PC-9 (cell line): ENCODE results near the gene STPG3. TPM values are rescaled to one million over a fixed set of nuclear protein-coding genes. Genes with fewer than 3 reads are reported as not detected.

ENCODE experiments used
- BruUV-seq: library from RNA; stranded (reverse); fragments of 400-500 nt; replicated peaks from 2 replicates; lab custom pipeline; 2021; lab: Mats Ljungman, UMichigan
- CTCF ChIA-PET: fragments of 300-600 bp; sonication (Branson Sonifier 250); formaldehyde crosslinking; loops from one replicate; lab custom pipeline; 2022; ENCODE audit warnings: antibody characterized with exemption; lab: Charles Lee
- POLR2A ChIA-PET: fragments of 300-600 bp; sonication (Branson Sonifier 250); formaldehyde crosslinking; loops from one replicate; lab custom pipeline; 2022; ENCODE audit warnings: antibody characterized with exemption; ENCODE audit not compliant: unreplicated experiment; lab: Charles Lee
- DNase-seq, 2 experiments: peaks; one replicate each; pipeline versions ENCODE4 v3.0.0 to v3.0.0-alpha.2; 2015 to 2022; ENCODE audit warnings: mixed read lengths in 1 of 2
- H2AFZ ChIP-seq: fragments of 200-600 bp; sonication (generic); 2 replicates; pipeline ENCODE4 v1.8.1; 2017; ENCODE audit warnings: antibody characterized with exemption
- H3F3A ChIP-seq: fragments of 200-600 bp; sonication (generic); 2 replicates; pipeline ENCODE4 v1.8.1; 2017; ENCODE audit warnings: antibody characterized with exemption, mild to moderate bottlenecking, low read depth; ENCODE audit not compliant: insufficient read depth
- H3K27ac ChIP-seq: fragments of 200-600 bp; sonication (generic); 2 replicates; pipeline ENCODE4 v1.6.1; 2016; ENCODE audit warnings: mixed run types
- H3K27me3 ChIP-seq: fragments of 200-600 bp; sonication (generic); 2 replicates; pipeline ENCODE4 v1.6.1; 2016; ENCODE audit warnings: low read depth, mixed run types; ENCODE audit not compliant: insufficient read depth
- H3K36me3 ChIP-seq: fragments of 200-600 bp; sonication (generic); 2 replicates; pipeline ENCODE4 v1.6.1; 2016; ENCODE audit warnings: low read depth, mixed run types
- H3K4me1 ChIP-seq: fragments of 200-600 bp; sonication (generic); replicated peaks from 2 replicates; pipeline ENCODE4 v1.6.1; 2016; ENCODE audit warnings: mixed run types; ENCODE audit not compliant: insufficient read depth
- H3K4me2 ChIP-seq: fragments of 200-600 bp; sonication (generic); 2 replicates; pipeline ENCODE4 v1.6.1; 2017; ENCODE audit warnings: mixed run types
- H3K4me3 ChIP-seq: fragments of 200-600 bp; sonication (generic); 2 replicates; pipeline ENCODE4 v1.6.1; 2016; ENCODE audit warnings: mixed run types
- H3K79me2 ChIP-seq: fragments of 200-600 bp; sonication (generic); 2 replicates; pipeline ENCODE4 v1.6.1; 2017; ENCODE audit warnings: low read depth, mixed run types
- H3K9me2 ChIP-seq: fragments of 200-600 bp; sonication (generic); 2 replicates; pipeline ENCODE4 v1.8.1; 2017; ENCODE audit warnings: mild to moderate bottlenecking; ENCODE audit not compliant: insufficient read depth
- H3K9me3 ChIP-seq: fragments of 200-600 bp; sonication (generic); 2 replicates; pipeline ENCODE4 v1.8.1; 2016; ENCODE audit warnings: low read depth; ENCODE audit not compliant: insufficient read depth
- H4K20me1 ChIP-seq: fragments of 200-600 bp; sonication (generic); 2 replicates; pipeline ENCODE4 v1.8.1; 2017; ENCODE audit not compliant: insufficient read depth
- EZH2 ChIP-seq: fragments of 200-600 bp; sonication (generic); IDR thresholded peaks from 2 replicates; pipeline ENCODE4 v1.8.0; 2017; ENCODE audit warnings: antibody characterized with exemption, low read depth
- intact Hi-C: fragments of 100-400 bp; cut with micrococcal nuclease; formaldehyde crosslinking; loops from one replicate; pipeline ENCODE4 v1.10.0; 2022; ENCODE audit not compliant: unreplicated experiment
- total RNA-seq: library from RNA; stranded (reverse); gene quantifications from 2 replicates; pipeline ENCODE4 v1.2.3, GENCODE V29; 2021
- TF ChIP-seq, protein P1 (sequence below): fragments of 200-600 bp; sonication (generic); conservative IDR thresholded peaks from 2 replicates; pipeline ENCODE4 v1.6.1; 2017; ENCODE audit warnings: mixed run types, antibody characterized with exemption, mild to moderate bottlenecking, moderate library complexity

STPG3 gene
- total RNA-seq, 1 experiment from 2014 or later, result 0.46 TPM

DNA sequence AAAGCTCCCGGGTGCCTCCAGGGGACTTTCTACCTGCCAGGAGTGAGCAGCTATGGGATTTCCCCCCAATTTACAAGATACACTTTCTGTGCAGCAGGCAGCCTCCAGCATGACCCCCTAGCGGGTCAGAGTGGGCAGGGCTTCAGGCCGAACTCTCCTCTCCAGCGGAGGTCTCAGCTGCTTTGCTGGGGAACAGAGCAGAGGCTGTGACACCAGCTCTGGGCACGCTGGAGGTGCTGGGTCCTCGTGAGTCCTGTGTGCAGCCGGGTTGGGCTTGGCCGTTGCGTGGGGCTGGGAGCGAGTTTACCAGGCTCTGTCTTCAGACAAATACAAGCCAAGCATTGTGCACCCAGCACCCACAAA is 48.1 kb downstream of the STPG3 start:
- Histone ChIP-seq H3K4me2 (no peak overlapping the region), H3K9me3 (no peaks in the 10 kb centered on the region), H3K4me3 (no peak overlapping the region), H4K20me1 (peaks cover 14% of the 10 kb centered on the region), H3K27me3 (no peaks in the 10 kb centered on the region), H3K27ac (no peak overlapping the region), H3F3A (peaks cover 43% of the 10 kb centered on the region; the same call in 1 of the 2 replicates), H3K4me1 (peaks cover 20% of the 10 kb centered on the region), H3K36me3 (no peaks in the 10 kb centered on the region), H2AFZ (no peak overlapping the region), H3K9me2 (no peaks in the 10 kb centered on the region), H3K79me2 (peaks cover 22% of the 10 kb centered on the region)
- POLR2A ChIA-PET, result no interaction called here
- intact Hi-C loops, result no loop called here
- no TSS peak for BruUV-seq
- no peak for TF ChIP-seq EZH2
- TF ChIP-seq, protein P1, sequence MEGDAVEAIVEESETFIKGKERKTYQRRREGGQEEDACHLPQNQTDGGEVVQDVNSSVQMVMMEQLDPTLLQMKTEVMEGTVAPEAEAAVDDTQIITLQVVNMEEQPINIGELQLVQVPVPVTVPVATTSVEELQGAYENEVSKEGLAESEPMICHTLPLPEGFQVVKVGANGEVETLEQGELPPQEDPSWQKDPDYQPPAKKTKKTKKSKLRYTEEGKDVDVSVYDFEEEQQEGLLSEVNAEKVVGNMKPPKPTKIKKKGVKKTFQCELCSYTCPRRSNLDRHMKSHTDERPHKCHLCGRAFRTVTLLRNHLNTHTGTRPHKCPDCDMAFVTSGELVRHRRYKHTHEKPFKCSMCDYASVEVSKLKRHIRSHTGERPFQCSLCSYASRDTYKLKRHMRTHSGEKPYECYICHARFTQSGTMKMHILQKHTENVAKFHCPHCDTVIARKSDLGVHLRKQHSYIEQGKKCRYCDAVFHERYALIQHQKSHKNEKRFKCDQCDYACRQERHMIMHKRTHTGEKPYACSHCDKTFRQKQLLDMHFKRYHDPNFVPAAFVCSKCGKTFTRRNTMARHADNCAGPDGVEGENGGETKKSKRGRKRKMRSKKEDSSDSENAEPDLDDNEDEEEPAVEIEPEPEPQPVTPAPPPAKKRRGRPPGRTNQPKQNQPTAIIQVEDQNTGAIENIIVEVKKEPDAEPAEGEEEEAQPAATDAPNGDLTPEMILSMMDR, result no peak
- CTCF ChIA-PET, result no interaction called here
- no peak for DNase-seq

DNA sequence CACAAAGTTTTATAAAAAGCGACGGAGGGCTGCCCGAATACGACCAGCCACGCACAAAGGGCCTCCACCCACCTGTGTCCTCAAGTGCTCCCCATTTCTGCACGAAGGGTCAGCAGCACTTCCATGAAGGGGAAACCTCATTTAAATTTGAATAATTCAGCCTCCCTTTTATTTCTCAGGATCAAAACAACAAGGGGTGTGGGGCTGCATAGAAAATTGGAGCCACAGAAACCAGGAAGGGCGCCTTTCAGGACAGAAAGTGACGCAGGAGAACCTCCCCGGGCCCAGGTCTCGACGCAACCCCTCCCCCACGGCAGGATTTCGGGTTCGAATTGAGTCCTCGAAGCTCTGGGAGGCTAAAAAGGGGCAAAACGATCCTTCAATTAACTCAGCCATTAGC is 48.9 kb downstream of the STPG3 start:
- Histone ChIP-seq H3K4me1 (peaks cover 20% of the 10 kb centered on the region), H3F3A (peaks cover 38% of the 10 kb centered on the region; the same call in 1 of the 2 replicates), H3K9me2 (no peaks in the 10 kb centered on the region), H3K27ac (no peak overlapping the region), H3K79me2 (peaks cover 22% of the 10 kb centered on the region), H3K4me2 (peak overlapping the region; percentile 96), H3K27me3 (no peaks in the 10 kb centered on the region), H3K4me3 (peak overlapping the region; percentile 98), H3K36me3 (no peaks in the 10 kb centered on the region), H3K9me3 (no peaks in the 10 kb centered on the region), H2AFZ (no peak overlapping the region), H4K20me1 (peaks cover 14% of the 10 kb centered on the region)
- CTCF ChIA-PET, result no interaction called here
- DNase-seq, result no peak
- TF ChIP-seq EZH2, result no peak
- TF ChIP-seq, protein P1, result no peak
- BruUV-seq, result TSS peak; percentile 61
- POLR2A ChIA-PET, result no interaction called here
- intact Hi-C loops, result loop anchor here (2.0 to 5.0 kb wide), 2 partner anchors 123 to 227 kb away; partner anchors contain the start of genes EXD3 and NOXA1

DNA sequence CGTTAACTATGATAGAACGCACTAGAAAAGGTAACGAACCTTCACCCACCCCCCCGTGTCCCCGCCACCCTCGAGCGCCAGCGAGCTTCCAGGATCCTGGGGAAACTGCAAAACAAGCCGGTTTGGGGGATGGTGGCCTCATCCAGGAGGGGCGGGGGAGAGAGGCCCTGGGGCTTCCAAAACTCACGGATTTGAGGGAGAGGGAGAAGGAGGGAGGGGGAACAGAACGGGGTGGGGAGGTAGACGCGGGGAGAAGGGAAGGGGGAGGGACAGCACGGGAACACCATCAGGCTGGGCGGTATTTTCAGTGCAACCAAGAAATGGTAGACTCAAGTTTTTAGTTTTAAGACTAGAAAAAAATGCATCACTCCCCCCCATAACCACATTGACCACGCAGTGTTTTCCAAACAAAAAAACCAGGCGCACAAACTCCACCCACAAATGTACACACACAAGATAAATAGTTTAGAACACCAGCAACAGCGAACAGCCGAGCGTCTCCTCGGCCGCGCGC is 49.5 kb downstream of the STPG3 start:
- TF ChIP-seq, protein P1, result no peak
- no peak for TF ChIP-seq EZH2
- peak; percentile 46 to 53 for DNase-seq
- CTCF ChIA-PET, result interaction anchor here (1.9 to 2.2 kb wide), 2 partner anchors 10 to 19 kb away, joined by 7 to 10 read pairs; no protein-coding TSS in a partner anchor
- H3K36me3 ChIP-seq, result no peaks in the 10 kb centered on the region
- H3K9me2 ChIP-seq, result no peaks in the 10 kb centered on the region
- H3K27me3 ChIP-seq, result no peaks in the 10 kb centered on the region
- H3K9me3 ChIP-seq, result no peaks in the 10 kb centered on the region
- H3K79me2 ChIP-seq, result peaks cover 22% of the 10 kb centered on the region
- POLR2A ChIA-PET, result no interaction called here
- peak overlapping the region; percentile 75 for H3K27ac ChIP-seq
- H2AFZ ChIP-seq, result no peak overlapping the region
- H3K4me1 ChIP-seq, result peaks cover 20% of the 10 kb centered on the region
- no TSS peak for BruUV-seq
- H3K4me2 ChIP-seq, result peak overlapping the region; percentile 96
- intact Hi-C loops, result loop anchor here (1.0 to 5.0 kb wide), 3 partner anchors 122 to 227 kb away; partner anchors contain the start of genes EXD3 and NOXA1
- H3K4me3 ChIP-seq, result peak overlapping the region; percentile 98
- H3F3A ChIP-seq, result peaks cover 38% of the 10 kb centered on the region; the same call in 1 of the 2 replicates
- peaks cover 14% of the 10 kb centered on the region for H4K20me1 ChIP-seq
